ENCODE results near the gene HEATR9.

HEATR9 gene

GRCh38 chr17:35868737-35869136 lies at the start of gene HEATR9:
Gene HEATR9, minus strand, starts transcription at chr17:35868891. Its CDS starts 149 bp downstream, at chr17:35868742.
- H3K9me3 ChIP-seq (ENCODE audit: severe bottlenecking): no peaks in the 10 kb centered on the region
- TF ChIP-seq CTCF (IDR thresholded peaks at IDR 0.05; ENCODE audit: low read depth, low read length): no peak
- H3K4me3 ChIP-seq (ENCODE audit: low read depth, low read length): no peak within 1 kb of the TSS

GRCh38 chr17:35917519-35918213 lies 49.0 kb upstream of the HEATR9 start:
- TF ChIP-seq CTCF (IDR thresholded peaks at IDR 0.05; ENCODE audit: low read depth, low read length): no peak
- Histone ChIP-seq H3K27ac (no peak overlapping the region), H3K36me3 (no peaks in the 10 kb centered on the region), H3K9me3 (ENCODE audit: severe bottlenecking) (no peaks in the 10 kb centered on the region), H3K4me3 (ENCODE audit: low read depth, low read length) (no peak overlapping the region), H3K27me3 (ENCODE audit: insufficient read depth, low read depth, severe bottlenecking) (no peaks in the 10 kb centered on the region)
- no peak for DNase-seq

More at GRCh38 chr17:35868737-35869136, at the start of gene HEATR9:
- H3K27me3 ChIP-seq (ENCODE audit: insufficient read depth, low read depth, severe bottlenecking): no peaks in the 10 kb centered on the region
- H3K27ac ChIP-seq: no peak within 1 kb of the TSS
- H3K36me3 ChIP-seq: no peaks in the 10 kb centered on the region
- DNase-seq: no peak

- H3K9me3 ChIP-seq (ENCODE audit: severe bottlenecking): no peaks in the 10 kb centered on the region
- no peak for TF ChIP-seq CTCF (IDR thresholded peaks at IDR 0.05; ENCODE audit: low read depth, low read length)
- peak; percentile 9 for DNase-seq
- no peak overlapping the region for H3K27ac ChIP-seq
- no peaks in the 10 kb centered on the region for H3K36me3 ChIP-seq
- no peaks in the 10 kb centered on the region for H3K27me3 ChIP-seq (ENCODE audit: insufficient read depth, low read depth, severe bottlenecking)
- no peak overlapping the region for H3K4me3 ChIP-seq (ENCODE audit: low read depth, low read length)
Observed at GRCh38 chr17:35915153-35915964, 46.7 kb upstream of the HEATR9 start.

- no peak overlapping the region for H3K4me3 ChIP-seq (ENCODE audit: low read depth, low read length)
- no peak for TF ChIP-seq CTCF (IDR thresholded peaks at IDR 0.05; ENCODE audit: low read depth, low read length)
- no peaks in the 10 kb centered on the region for H3K36me3 ChIP-seq
- H3K9me3 ChIP-seq (ENCODE audit: severe bottlenecking): no peaks in the 10 kb centered on the region
- H3K27me3 ChIP-seq (ENCODE audit: insufficient read depth, low read depth, severe bottlenecking): no peaks in the 10 kb centered on the region
- DNase-seq: no peak
- H3K27ac ChIP-seq: no peak overlapping the region
Observed at GRCh38 chr17:35914354-35914753, 45.7 kb upstream of the HEATR9 start.

- DNase-seq: no peak
Observed at GRCh38 chr17:35913609-35914008, 44.9 kb upstream of the HEATR9 start.

More at GRCh38 chr17:35913609-35914008, 44.9 kb upstream of the HEATR9 start:
- TF ChIP-seq CTCF (IDR thresholded peaks at IDR 0.05; ENCODE audit: low read depth, low read length): no peak
- no peaks in the 10 kb centered on the region for H3K27me3 ChIP-seq (ENCODE audit: insufficient read depth, low read depth, severe bottlenecking)
- no peak overlapping the region for H3K4me3 ChIP-seq (ENCODE audit: low read depth, low read length)
- no peak overlapping the region for H3K27ac ChIP-seq
- H3K9me3 ChIP-seq (ENCODE audit: severe bottlenecking): no peaks in the 10 kb centered on the region
- no peaks in the 10 kb centered on the region for H3K36me3 ChIP-seq

Measured in WERI-Rb-1 (cell line).